VCaP (cell line): ENCODE measurements around the gene TRIM21.
"Not testable (repeated sequence)": the region's sequence is repeated elsewhere in the genome, so short reads cannot be mapped to it uniquely, and the experiment has no call there.

Experiments
- H3K27ac ChIP-seq: fragments of 450-650 bp; 2 replicates; pipeline ENCODE4 v1.5.1; 2017
- TF ChIP-seq, protein P1 (sequence below): fragments of 450-650 bp; conservative IDR thresholded peaks from 2 replicates; pipeline ENCODE4 v1.5.1; 2017; ENCODE audit warnings: mild to moderate bottlenecking, moderate library complexity

The TRIM21 gene

DNA sequence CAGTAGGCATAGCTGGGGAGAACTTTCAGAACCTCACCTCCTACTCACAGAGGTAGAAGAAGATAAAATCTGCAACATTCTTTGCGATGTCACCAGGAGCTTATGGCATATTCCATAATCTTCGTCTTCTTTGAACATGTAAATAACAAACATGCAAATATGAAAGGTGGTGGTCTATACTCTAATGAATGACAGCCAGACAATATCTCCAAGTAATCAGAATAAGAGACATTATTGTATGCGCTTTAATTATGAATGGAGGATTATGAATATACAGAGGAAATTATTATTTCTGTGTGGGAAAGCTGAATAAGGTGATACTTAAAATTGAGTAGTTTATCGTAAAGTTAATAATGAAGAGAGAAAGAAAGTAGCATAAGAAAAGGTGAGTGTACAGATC, 25.2 kb downstream of the TRIM21 start, which contains the start of gene OR52B4:
Gene OR52B4 (minus strand): TSS at position 101 of the 400 bp plus-strand sequence. CDS start 91 bp downstream, at position 10.
- H3K27ac ChIP-seq, result no peak within 1 kb of the TSS
- TF ChIP-seq, protein P1, sequence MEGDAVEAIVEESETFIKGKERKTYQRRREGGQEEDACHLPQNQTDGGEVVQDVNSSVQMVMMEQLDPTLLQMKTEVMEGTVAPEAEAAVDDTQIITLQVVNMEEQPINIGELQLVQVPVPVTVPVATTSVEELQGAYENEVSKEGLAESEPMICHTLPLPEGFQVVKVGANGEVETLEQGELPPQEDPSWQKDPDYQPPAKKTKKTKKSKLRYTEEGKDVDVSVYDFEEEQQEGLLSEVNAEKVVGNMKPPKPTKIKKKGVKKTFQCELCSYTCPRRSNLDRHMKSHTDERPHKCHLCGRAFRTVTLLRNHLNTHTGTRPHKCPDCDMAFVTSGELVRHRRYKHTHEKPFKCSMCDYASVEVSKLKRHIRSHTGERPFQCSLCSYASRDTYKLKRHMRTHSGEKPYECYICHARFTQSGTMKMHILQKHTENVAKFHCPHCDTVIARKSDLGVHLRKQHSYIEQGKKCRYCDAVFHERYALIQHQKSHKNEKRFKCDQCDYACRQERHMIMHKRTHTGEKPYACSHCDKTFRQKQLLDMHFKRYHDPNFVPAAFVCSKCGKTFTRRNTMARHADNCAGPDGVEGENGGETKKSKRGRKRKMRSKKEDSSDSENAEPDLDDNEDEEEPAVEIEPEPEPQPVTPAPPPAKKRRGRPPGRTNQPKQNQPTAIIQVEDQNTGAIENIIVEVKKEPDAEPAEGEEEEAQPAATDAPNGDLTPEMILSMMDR, result no peak

DNA sequence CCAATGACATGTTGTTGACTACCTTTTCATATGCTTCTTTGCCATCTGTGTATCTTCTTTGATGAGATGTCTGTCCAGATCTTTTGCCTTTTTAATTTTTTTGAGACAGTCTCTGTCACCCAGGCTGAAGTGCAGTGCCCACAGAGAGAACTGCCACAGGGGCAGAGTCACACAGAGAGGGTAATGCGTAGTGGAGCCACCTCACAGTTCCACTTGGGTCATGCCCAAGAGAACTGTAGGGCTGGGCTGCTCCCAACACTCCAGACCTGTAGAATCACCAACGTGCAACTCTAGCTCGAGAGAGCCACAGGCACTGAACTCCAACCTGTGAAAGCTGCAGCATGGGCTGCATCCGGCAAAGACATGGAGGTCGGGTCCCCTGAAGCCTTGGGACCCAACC, 45.4 kb downstream of the TRIM21 start:
- not testable (repeated sequence) for H3K27ac ChIP-seq

DNA sequence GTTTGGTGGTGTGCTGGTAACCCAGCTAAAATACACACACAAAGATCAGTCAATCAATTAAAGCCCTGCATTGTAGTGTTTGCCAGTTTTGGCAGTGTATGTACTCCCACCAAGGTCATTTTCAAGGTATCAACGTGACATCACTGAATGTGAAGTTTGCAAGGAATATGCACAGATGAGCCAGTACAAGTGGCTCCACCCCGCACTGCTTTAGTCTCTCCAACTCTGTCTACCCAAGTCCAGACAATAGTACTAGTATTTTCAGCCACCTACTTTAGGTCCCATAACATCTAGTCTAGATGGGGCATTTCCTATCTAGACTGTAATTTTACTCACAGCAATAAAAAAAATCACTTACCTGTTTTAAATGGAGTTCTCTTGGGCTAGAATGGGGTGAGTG, 48.1 kb downstream of the TRIM21 start:
- H3K27ac ChIP-seq, result not testable (repeated sequence)
